A673 (cell line): ENCODE measurements around the gene SYT8. TPM values are rescaled to one million over a fixed set of nuclear protein-coding genes. Genes with fewer than 3 reads are reported as not detected.

Experiments used
- BruUV-seq: library from RNA; stranded (reverse); fragments of 400-500 nt; replicated peaks from 2 replicates; lab custom pipeline; 2021; lab: Mats Ljungman, UMichigan
- CTCF ChIA-PET: fragments of 300-600 bp; sonication (Branson Sonifier 250); formaldehyde crosslinking; loops from one replicate; lab custom pipeline; 2022; ENCODE audit warnings: antibody characterized with exemption; lab: Charles Lee
- POLR2A ChIA-PET: fragments of 300-600 bp; sonication (Branson Sonifier 250); formaldehyde crosslinking; loops from one replicate; lab custom pipeline; 2022; ENCODE audit warnings: antibody characterized with exemption; ENCODE audit not compliant: low non-redundant PET; lab: Charles Lee
- DNase-seq: peaks from one replicate; pipeline ENCODE4 v3.0.0-alpha.2; 2015; ENCODE audit warnings: low spot score
- H3K27ac ChIP-seq: fragments of 200-600 bp; sonication (generic); 2 replicates; pipeline ENCODE4 v1.5.1; 2016; ENCODE audit warnings: mixed run types, low read depth, mild to moderate bottlenecking, mixed read lengths, antibody characterized with exemption, low read length; ENCODE audit not compliant: poor library complexity, severe bottlenecking
- H3K27me3 ChIP-seq: fragments of 200-600 bp; sonication (generic); replicated peaks from 2 replicates; pipeline ENCODE4 v1.6.1; 2017; ENCODE audit warnings: mixed run types, low read depth, mild to moderate bottlenecking, mixed read lengths, antibody characterized with exemption, low read length; ENCODE audit not compliant: insufficient read depth, poor library complexity
- H3K36me3 ChIP-seq: fragments of 200-600 bp; sonication (generic); 2 replicates; pipeline ENCODE4 v1.6.1; 2016; ENCODE audit warnings: mixed run types, mild to moderate bottlenecking, mixed read lengths, antibody characterized with exemption, low read length; ENCODE audit not compliant: insufficient read depth, poor library complexity, severe bottlenecking
- H3K4me1 ChIP-seq: fragments of 200-600 bp; sonication (generic); 2 replicates; pipeline ENCODE4 v1.6.1; 2017; ENCODE audit warnings: mixed run types, mild to moderate bottlenecking, mixed read lengths, antibody characterized with exemption, low read length; ENCODE audit not compliant: insufficient read depth, poor library complexity, severe bottlenecking
- H3K4me3 ChIP-seq: fragments of 200-600 bp; sonication (generic); 2 replicates; pipeline ENCODE4 v1.5.1; 2016; ENCODE audit warnings: low read depth, mixed run types, mild to moderate bottlenecking, mixed read lengths, low read length; ENCODE audit not compliant: poor library complexity, severe bottlenecking
- H3K9me3 ChIP-seq: fragments of 200-600 bp; sonication (generic); 2 replicates; pipeline ENCODE4 v1.6.1; 2016; ENCODE audit warnings: mixed run types, low read depth, mild to moderate bottlenecking, mixed read lengths, antibody characterized with exemption, low read length; ENCODE audit not compliant: poor library complexity, severe bottlenecking
- EZH2 ChIP-seq: fragments of 200-600 bp; sonication (generic); IDR thresholded peaks from 2 replicates; pipeline ENCODE4 v1.6.1; 2017; ENCODE audit warnings: borderline replicate concordance, low read depth, mild to moderate bottlenecking, mixed read lengths, antibody characterized with exemption, low read length; ENCODE audit not compliant: poor library complexity, severe bottlenecking
- intact Hi-C: fragments of 100-400 bp; cut with micrococcal nuclease; formaldehyde crosslinking; loops from one replicate; pipeline ENCODE4 v1.10.0; 2022; ENCODE audit not compliant: unreplicated experiment
- total RNA-seq: library from RNA; stranded (reverse); gene quantifications from 2 replicates; pipeline ENCODE4 v1.2.3, GENCODE V29; 2021
- TF ChIP-seq, protein P1 (sequence below): fragments of 300-800, 200-600 bp; sonication (generic); conservative IDR thresholded peaks from 2 replicates; pipeline ENCODE4 v1.5.1; 2017; ENCODE audit warnings: low read depth, mild to moderate bottlenecking, antibody characterized with exemption, low read length, moderate library complexity, mixed read lengths

SYT8 gene
- total RNA-seq, 1 experiment from 2014 or later, result not detected

DNA sequence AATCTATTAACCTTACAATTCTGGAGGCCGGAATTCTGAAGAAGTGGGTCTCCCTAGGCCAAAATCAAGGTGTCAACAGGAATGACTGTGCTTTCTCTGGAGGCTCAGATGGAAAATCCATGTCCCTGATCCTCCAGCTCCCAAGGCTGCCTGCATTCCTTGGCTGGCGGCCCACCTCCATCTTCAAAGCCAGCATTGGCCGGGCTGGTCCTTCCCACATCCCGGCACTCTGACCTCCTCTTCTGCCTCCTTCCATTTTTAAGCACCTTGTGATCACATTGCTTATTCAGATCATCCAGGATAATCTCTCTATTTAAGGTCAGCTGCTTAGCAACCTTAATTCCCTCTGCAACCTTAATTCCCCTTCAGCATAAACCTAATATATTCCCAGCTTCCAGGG, 48.3 kb upstream of the SYT8 start:
- no peaks in the 10 kb centered on the region for H3K36me3 ChIP-seq
- no peak for DNase-seq
- H3K27me3 ChIP-seq, result peaks cover 2% of the 10 kb centered on the region
- H3K4me1 ChIP-seq, result no peaks in the 10 kb centered on the region
- TF ChIP-seq, protein P1, sequence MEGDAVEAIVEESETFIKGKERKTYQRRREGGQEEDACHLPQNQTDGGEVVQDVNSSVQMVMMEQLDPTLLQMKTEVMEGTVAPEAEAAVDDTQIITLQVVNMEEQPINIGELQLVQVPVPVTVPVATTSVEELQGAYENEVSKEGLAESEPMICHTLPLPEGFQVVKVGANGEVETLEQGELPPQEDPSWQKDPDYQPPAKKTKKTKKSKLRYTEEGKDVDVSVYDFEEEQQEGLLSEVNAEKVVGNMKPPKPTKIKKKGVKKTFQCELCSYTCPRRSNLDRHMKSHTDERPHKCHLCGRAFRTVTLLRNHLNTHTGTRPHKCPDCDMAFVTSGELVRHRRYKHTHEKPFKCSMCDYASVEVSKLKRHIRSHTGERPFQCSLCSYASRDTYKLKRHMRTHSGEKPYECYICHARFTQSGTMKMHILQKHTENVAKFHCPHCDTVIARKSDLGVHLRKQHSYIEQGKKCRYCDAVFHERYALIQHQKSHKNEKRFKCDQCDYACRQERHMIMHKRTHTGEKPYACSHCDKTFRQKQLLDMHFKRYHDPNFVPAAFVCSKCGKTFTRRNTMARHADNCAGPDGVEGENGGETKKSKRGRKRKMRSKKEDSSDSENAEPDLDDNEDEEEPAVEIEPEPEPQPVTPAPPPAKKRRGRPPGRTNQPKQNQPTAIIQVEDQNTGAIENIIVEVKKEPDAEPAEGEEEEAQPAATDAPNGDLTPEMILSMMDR, result no peak
- no peak for TF ChIP-seq EZH2
- CTCF ChIA-PET, result no interaction called here
- no peaks in the 10 kb centered on the region for H3K9me3 ChIP-seq
- POLR2A ChIA-PET, result no interaction called here
- intact Hi-C loops, result no loop called here
- BruUV-seq, result no TSS peak
- H3K27ac ChIP-seq, result no peak overlapping the region
- H3K4me3 ChIP-seq, result no peak overlapping the region

DNA sequence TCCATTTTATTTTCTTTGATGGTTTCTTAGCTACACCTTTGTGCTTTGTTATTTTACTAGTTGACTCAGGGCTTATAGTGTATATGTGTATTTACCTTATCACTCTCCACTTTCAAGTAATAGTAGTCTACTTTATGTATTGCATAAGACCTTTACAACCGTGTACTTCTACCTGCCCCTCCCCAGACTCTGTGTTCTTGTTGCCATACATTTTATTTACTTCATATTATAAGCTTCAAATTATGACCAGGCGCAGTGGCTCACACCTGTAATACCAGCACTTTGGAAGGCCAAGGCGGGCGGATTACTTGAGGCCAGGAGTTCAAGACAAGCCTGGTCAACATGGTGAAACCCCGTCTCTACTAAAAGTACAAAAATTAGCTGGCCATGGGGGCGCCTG, 42.9 kb upstream of the SYT8 start:
- POLR2A ChIA-PET, result no interaction called here
- no peak overlapping the region for H3K27ac ChIP-seq
- intact Hi-C loops, result no loop called here
- no peak overlapping the region for H3K4me3 ChIP-seq
- CTCF ChIA-PET, result no interaction called here
- no peaks in the 10 kb centered on the region for H3K36me3 ChIP-seq
- H3K4me1 ChIP-seq, result no peaks in the 10 kb centered on the region
- DNase-seq, result no peak
- BruUV-seq, result no TSS peak
- no peaks in the 10 kb centered on the region for H3K9me3 ChIP-seq
- H3K27me3 ChIP-seq, result peaks cover 11% of the 10 kb centered on the region
- no peak for TF ChIP-seq EZH2
- TF ChIP-seq, protein P1, result no peak

DNA sequence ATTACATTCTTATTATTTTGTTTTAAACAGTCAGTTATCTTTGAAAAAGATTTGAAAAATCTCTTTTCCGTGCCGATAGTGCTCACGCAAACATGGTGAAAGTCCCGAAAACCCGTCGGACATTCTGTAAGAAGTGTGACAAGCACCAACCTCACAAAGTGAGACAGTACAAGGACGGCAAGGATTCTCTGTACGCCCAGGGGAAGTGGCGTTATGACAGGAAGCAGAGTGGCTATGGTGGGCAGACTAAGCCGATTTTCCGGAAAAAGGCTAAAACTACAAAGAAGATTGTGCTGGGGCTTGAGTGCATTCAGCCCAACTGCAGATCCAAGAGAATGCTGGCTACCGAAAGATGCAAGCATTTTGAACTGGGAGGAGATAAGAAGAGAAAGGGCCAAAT, 42.3 kb upstream of the SYT8 start:
- CTCF ChIA-PET, result no interaction called here
- POLR2A ChIA-PET, result no interaction called here

More for the DNA sequence above, 42.3 kb upstream of the SYT8 start:
- no peak for DNase-seq
- Histone ChIP-seq H3K36me3 (no peaks in the 10 kb centered on the region), H3K4me3 (no peak overlapping the region), H3K27me3 (peaks cover 11% of the 10 kb centered on the region), H3K9me3 (no peaks in the 10 kb centered on the region), H3K27ac (no peak overlapping the region), H3K4me1 (no peaks in the 10 kb centered on the region)
- intact Hi-C loops, result no loop called here
- TF ChIP-seq, protein P1, result no peak
- no peak for TF ChIP-seq EZH2
- no TSS peak for BruUV-seq
